ENCODE measurements around the gene TEX51. TPM values are rescaled to one million over a fixed set of nuclear protein-coding genes. Genes with fewer than 3 reads are reported as not detected.

The TEX51 gene
- total and polyA plus RNA-seq, 11 donors = not detected

- H3K27ac ChIP-seq = no peak overlapping the region
- DNase-seq = no peak
- intact Hi-C loops (cut with DNase I) = loop anchor here in 1 of 10 donors (10.0 kb wide), 1 partner anchor 95 kb away; no protein-coding TSS in a partner anchor
- H3K4me3 ChIP-seq = no peak overlapping the region
- H3K27me3 ChIP-seq = peaks cover 0 to 18% (median 5%) of the 10 kb centered on the region in 9 donors
- ATAC-seq = no peak
- peaks cover 0 to 11% (median 3%) of the 10 kb centered on the region in 12 donors for H3K4me1 ChIP-seq
- TF ChIP-seq POLR2A (IDR thresholded peaks at IDR 0.05) (no peak), CTCF (IDR thresholded peaks at IDR 0.05) (no peak)
- WGBS, 4 donors = 73 to 88% (median 82%) methylated on average over 8 of the region's 8 CpGs
- no peaks in the 10 kb centered on the region for H3K9me3 ChIP-seq
- H3K36me3 ChIP-seq = no peaks in the 10 kb centered on the region
These were observed 9.1 kb upstream of the TEX51 start for GRCh38 chr2:126889496-126890135.

- WGBS, 4 donors = 81 to 95% (median 89%) methylated on average over 4 to 5 of the region's 5 CpGs
- TF ChIP-seq POLR2A (IDR thresholded peaks at IDR 0.05) (no peak), CTCF (IDR thresholded peaks at IDR 0.05) (no peak)
- Histone ChIP-seq H3K4me1 (peaks cover 0 to 11% (median 3%) of the 10 kb centered on the region in 12 donors), H3K27ac (no peak overlapping the region), H3K9me3 (no peaks in the 10 kb centered on the region), H3K27me3 (peaks cover 0 to 18% (median 5%) of the 10 kb centered on the region in 9 donors), H3K36me3 (no peaks in the 10 kb centered on the region), H3K4me3 (no peak overlapping the region)
- ATAC-seq (no peak), DNase-seq (no peak)
- intact Hi-C loops (cut with DNase I) = no loop called here
These were observed 8.6 kb upstream of the TEX51 start for GRCh38 chr2:126890136-126890510.

GRCh38 chr2:126890551-126891450, 7.9 kb upstream of the TEX51 start:
- no peaks in the 10 kb centered on the region for H3K9me3 ChIP-seq
- peaks cover 0 to 17% (median 4%) of the 10 kb centered on the region in 9 donors for H3K27me3 ChIP-seq
- DNase-seq (no peak), ATAC-seq (no peak)
- TF ChIP-seq CTCF (IDR thresholded peaks at IDR 0.05) (no peak), POLR2A (IDR thresholded peaks at IDR 0.05) (no peak)
- 82 to 89% (median 85%) methylated on average over 12 of the region's 12 CpGs for WGBS, 4 donors
- no peak overlapping the region for H3K27ac ChIP-seq
- no peaks in the 10 kb centered on the region for H3K36me3 ChIP-seq
- no peak overlapping the region for H3K4me3 ChIP-seq
- peaks cover 0 to 11% (median 3%) of the 10 kb centered on the region in 12 donors for H3K4me1 ChIP-seq
- intact Hi-C loops (cut with DNase I) = no loop called here

Measured in heart left ventricle (tissue), 16 donors.